ENCODE measurements around the gene COQ8B.
"Not testable (repeated sequence)": the region's sequence is repeated elsewhere in the genome, so short reads cannot be mapped to it uniquely, and the experiment has no call there.

COQ8B gene

GRCh38 chr19:40741527-40742390 lies 25.1 kb upstream of the COQ8B start:
- DNase-seq (ENCODE audit: low spot score) = no peak

- DNase-seq (ENCODE audit: low spot score) = no peak
Measured at GRCh38 chr19:40740747-40741146, 24.1 kb upstream of the COQ8B start.

- no peak for DNase-seq (ENCODE audit: low spot score)
Measured at GRCh38 chr19:40739871-40740703, 23.4 kb upstream of the COQ8B start.

- DNase-seq (ENCODE audit: low spot score) = no peak
Measured at GRCh38 chr19:40739030-40739839, 22.5 kb upstream of the COQ8B start.

GRCh38 chr19:40737102-40737644 lies 20.5 kb upstream of the COQ8B start:
- DNase-seq (ENCODE audit: low spot score) = no peak

GRCh38 chr19:40736661-40737060 lies 20.0 kb upstream of the COQ8B start:
- no peak for DNase-seq (ENCODE audit: low spot score)

- DNase-seq (ENCODE audit: low spot score) = no peak
Measured at GRCh38 chr19:40735013-40735771, 18.5 kb upstream of the COQ8B start.

DNA sequence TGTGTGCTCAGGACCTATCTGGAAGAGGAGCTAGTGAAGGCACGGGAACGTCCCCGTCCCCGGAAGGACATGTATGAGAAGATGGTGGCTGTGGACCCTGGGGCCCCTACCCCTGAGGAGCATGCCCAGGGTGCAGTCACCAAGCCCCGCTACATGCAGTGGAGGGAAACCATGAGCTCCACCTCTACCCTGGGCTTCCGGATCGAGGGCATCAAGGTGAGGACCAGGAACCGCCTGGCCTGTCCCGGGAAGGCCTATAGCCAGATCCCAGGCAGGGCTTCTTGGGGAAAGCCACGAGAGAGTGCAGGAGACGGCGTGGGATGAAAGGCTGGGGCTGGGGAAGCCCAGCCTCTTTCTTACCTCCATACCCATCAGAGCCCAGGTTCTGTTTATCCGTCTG lies 16.5 kb upstream of the COQ8B start:
- no peak for DNase-seq (ENCODE audit: low spot score)

GRCh38 chr19:40732304-40732703 lies 15.6 kb upstream of the COQ8B start:
- DNase-seq (ENCODE audit: low spot score) = not testable (repeated sequence)

- not testable (repeated sequence) for DNase-seq (ENCODE audit: low spot score)
Measured at GRCh38 chr19:40730065-40730464, 13.4 kb upstream of the COQ8B start.

GRCh38 chr19:40726279-40726678 lies 9.6 kb upstream of the COQ8B start:
- DNase-seq (ENCODE audit: low spot score) = no peak

GRCh38 chr19:40724855-40725254 lies 8.2 kb upstream of the COQ8B start:
- no peak for DNase-seq (ENCODE audit: low spot score)

- DNase-seq (ENCODE audit: low spot score) = no peak
Measured at GRCh38 chr19:40724315-40724714, 7.6 kb upstream of the COQ8B start.

DNA sequence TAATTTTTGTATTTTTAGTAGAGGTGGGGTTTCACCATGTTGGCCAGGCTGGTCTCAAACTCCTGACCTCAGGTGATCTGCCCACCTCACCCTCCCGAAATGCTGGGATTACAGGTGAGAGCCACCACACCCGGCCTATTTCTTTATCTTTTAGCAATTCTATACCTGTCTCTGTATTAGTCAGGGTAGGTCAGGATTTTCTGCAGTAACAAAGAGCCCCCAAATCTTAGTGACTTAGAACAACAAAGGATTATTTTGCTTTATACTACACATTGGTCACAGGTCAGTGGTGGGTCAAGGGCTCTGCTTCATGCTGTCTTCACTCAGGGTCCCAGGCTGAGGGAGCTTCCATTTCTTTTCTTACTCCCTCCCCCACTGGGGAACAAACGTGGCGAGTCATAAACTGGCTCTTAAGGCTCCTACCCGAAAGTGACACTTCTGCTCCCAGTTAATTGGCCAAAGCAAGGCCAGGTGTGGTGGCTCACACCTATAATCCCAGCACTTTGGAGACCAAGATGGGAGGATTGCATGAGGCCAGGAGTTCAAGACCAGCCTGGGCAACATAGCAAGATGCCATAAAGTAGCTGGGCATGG lies 7.1 kb upstream of the COQ8B start:
- DNase-seq (ENCODE audit: low spot score) = no peak

DNA sequence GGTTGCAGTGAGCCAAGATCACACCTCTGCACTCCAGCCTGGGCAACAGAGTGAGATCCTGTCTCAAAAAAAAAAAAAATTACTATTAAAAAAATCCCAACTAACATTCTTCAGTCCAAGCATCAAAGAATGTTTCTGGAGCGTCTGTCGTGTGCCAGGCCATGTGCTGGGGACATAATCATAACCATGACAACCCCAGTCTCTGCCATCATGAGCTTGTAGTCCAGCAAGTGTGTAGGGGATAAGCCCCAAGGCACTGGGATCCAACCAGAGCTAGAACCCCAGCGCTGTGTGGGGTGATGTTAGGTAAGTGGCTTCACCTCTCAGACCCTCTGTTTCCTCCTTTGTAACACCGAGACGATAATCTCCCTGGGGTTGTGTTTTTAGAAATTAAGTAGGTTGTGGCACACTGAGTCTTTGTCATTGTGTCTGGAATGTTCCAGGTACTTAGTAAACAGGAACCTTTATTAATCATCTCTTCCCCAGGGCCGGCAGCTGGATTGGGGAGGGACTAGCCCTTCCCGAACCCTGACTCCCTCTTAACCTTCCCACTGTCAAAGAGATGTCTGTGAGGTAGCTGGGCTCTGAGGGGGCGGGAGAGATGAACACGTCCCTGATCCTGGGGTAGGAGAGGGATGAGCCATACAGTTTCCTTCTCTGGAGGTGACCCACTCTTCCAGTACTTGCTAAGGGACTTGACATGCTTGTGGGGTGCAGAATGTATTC lies 5.4 kb upstream of the COQ8B start:
- peak; percentile 69 for DNase-seq (ENCODE audit: low spot score)

GRCh38 chr19:40721140-40721486 lies 4.4 kb upstream of the COQ8B start:
- no peak for DNase-seq (ENCODE audit: low spot score)

DNA sequence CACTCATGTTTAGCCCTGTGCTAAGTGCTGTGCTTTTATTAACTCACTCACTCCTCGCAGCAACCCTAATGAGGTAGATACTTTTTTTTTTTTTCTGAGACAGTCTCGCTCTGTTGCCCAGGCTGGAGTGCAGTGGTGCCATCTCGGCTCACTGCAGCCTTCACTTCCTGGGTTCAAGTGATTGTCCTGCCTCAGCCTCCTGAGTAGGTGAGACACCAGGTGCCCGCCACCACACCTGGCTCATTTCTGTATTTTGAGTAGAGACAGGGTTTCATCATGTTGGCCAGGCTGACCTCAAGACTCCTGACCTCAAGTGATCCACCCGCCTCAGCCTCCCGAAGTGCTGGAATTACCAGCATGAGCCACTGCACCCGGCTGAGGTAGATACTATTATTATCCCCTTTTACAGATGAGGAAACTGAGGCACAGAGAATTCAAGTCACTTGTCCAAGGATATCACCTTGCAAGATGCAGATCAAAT lies 2.8 kb upstream of the COQ8B start:
- DNase-seq (ENCODE audit: low spot score) = no peak

- DNase-seq (ENCODE audit: low spot score) = peak; percentile 33
Measured at GRCh38 chr19:40718774-40719391, 2.2 kb upstream of the COQ8B start.

GRCh38 chr19:40717880-40718773 lies 1.4 kb upstream of the COQ8B start:
- no peak for DNase-seq (ENCODE audit: low spot score)
